NT2/D1 (cell line): ENCODE results near the gene DAPK2.

Experiments used
- YY1 ChIP-seq: IDR thresholded peaks from 2 replicates; pipeline ENCODE4 v1.6.1; 2011; ENCODE audit not compliant: insufficient read length, insufficient read depth
- ZNF274 ChIP-seq: IDR thresholded peaks from 2 replicates; pipeline ENCODE4 v1.6.1; 2011; ENCODE audit warnings: mild to moderate bottlenecking, low read depth, low read length

GRCh38 chr15:63970621-63971426, 75.5 kb downstream of the DAPK2 start:
- no peak for TF ChIP-seq YY1
- TF ChIP-seq ZNF274 = no peak
